ENCODE measurements around the gene ST6GALNAC3.
"Not testable (repeated sequence)": the region's sequence is repeated elsewhere in the genome, so short reads cannot be mapped to it uniquely, and the experiment has no call there.

ST6GALNAC3 gene

DNA sequence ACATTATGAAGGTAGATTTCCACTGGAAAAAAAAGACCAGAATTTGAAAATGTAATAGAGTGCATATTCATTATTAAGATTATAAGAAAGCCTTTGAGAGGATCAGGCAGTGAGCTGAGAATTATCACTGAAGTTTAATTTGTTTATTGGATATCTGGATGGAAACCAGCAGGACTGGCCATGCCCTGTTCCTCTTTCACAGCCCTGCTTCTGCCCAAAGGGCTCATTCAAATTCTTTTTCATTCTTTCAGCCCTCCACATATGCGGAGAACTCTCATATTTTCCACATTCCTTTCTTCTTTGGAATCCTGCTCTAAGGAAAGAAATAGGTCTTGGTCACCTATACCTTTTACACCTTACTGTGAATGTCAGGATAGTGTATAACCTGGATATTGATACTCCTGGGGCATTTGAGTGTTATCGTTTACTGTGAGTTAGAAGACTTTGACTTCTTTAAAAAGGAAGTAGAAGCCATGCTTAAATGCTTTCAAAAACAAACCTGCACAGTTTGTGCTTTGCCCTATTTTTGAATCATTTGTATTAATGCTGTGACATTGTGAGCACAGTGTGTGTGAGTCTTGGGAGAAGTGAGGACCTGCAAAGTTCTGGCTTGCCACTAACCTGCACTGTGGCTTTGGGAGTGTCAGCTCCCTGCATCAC is 35.5 kb downstream of the ST6GALNAC3 start:
- DNase-seq: no peak

GRCh38 chr1:76110666-76111065 is 36.1 kb downstream of the ST6GALNAC3 start:
- DNase-seq: no peak

GRCh38 chr1:76112321-76112720 is 37.8 kb downstream of the ST6GALNAC3 start:
- DNase-seq: not testable (repeated sequence)

- DNase-seq: no peak
Observed at GRCh38 chr1:76113446-76113845, 38.9 kb downstream of the ST6GALNAC3 start.

GRCh38 chr1:76115171-76115570 is 40.6 kb downstream of the ST6GALNAC3 start:
- DNase-seq: no peak

DNA sequence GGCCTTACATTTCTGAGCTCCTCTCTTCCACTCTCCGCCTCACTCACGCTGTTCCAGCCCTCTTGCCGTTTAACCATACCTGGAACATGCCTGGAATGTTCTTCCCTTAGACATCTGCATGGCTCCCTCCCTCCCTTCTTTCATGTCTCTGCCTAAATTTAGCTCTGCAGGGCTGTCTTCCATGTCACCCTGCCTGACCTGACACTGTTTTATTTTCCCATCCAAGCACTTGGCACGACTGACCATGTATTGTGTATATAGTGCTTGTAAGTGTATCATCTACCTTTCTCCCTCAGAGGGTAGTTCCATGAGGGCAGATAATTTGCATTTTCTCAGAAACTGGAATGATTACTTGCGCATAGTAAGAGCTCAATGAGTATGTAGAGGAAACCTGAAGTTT is 47.3 kb downstream of the ST6GALNAC3 start:
- no peak for DNase-seq

- DNase-seq: no peak
Observed at GRCh38 chr1:76122271-76122670, 47.7 kb downstream of the ST6GALNAC3 start.

- DNase-seq: not testable (repeated sequence)
Observed at GRCh38 chr1:76123411-76124064, 49.0 kb downstream of the ST6GALNAC3 start.

- no peak for DNase-seq
Observed at GRCh38 chr1:76124196-76124595, 49.6 kb downstream of the ST6GALNAC3 start.

- no peak for DNase-seq
Observed at GRCh38 chr1:76125473-76126219, 51.1 kb downstream of the ST6GALNAC3 start.

DNA sequence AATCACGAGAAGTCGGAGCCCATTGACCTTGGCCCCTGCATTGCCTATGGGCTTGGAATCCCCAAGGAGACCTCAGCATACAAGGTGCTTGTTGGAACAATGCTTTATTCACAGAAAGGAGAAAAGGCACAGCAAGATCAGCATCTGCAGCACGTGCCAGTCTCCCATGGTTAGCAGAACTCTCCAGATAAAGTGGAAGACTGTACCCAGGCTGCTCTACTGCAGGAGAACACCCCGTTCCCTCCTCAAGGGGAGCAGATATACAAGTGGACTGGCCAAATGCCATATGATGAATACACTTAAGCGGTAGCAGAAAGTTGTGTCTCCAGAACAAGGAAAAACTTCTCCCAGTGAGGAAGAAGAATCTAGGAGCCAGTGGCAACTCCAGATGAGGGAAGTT is 53.5 kb downstream of the ST6GALNAC3 start:
- no peak for DNase-seq

GRCh38 chr1:76129731-76130130 is 55.2 kb downstream of the ST6GALNAC3 start:
- no peak for DNase-seq

DNA sequence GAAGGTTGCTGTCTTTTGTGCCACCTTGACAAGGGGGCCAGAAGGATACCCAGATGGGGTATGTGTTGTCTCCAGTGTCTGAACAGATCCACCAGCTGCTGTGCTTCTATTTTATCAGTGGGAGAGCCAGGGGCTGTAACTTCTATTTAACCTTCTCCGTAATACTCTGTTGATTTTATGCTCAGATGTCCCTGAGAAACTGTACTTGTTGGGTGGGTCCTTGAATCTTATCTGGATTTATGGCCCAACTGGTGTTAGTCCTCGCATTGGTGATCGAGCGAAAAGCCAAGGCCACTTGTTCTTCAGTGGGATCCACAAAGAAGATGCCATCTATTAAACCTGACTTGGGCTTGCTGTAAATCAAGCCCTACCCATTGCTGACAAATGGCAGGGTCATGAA is 56.4 kb downstream of the ST6GALNAC3 start:
- DNase-seq: no peak

- no peak for DNase-seq
Observed at GRCh38 chr1:76133977-76134376, 59.4 kb downstream of the ST6GALNAC3 start.

DNA sequence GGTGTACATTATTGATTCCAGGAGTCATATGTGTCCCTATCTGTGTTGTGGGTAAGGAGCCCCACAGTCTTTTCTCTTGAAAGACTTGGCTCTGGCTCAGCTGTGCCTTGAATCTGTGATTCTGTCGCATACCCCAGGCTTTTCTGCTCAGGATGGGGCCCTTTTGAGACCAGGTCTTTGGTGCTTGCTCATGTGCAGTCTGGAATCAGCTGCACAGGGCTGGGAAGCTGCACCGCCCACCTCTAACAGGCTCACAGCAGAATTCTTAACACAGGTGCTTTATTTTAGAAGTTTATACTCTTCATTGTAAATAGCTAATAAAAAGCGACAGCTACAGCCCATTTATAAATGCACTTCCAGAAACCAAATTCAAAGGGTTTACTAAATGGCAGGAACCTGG is 61.3 kb downstream of the ST6GALNAC3 start:
- no peak for DNase-seq

DNA sequence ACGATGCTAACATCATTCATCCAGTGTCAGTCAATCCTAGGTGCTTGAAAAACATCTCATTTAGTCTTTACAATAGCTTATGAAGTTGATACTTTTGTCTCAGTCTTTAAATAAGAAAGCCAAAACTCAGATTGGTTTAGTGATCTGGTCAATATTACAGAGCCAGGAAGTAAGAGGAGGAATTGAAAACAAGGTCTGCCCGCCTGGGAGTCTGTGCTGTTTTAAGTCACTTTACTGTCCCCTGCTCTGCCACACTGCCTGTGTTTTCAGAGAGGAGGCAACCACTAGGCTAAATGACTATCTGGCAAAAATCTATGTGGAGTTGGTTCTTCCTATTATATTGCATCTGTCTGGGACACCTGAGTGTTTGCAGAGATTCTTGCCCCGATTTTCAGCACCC is 62.3 kb downstream of the ST6GALNAC3 start:
- DNase-seq: no peak

DNA sequence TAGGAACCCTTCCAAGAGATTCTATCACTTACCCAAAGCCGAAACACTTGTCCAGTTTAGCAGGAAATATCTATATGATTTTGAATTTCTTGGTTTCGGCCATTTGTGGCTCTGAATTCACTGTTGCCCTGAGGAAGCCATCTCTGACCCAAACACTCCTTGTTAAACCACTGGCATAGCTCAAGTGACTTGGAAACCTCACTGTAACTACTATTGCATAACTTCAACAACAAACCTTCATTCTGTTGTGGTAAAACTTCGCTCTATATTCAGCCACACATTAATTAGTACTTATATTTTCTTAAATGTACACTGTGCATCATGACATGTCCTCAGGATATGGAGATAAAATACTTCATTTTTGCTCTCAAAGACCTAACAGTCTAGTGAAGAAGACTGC is 63.2 kb downstream of the ST6GALNAC3 start:
- no peak for DNase-seq

DNA sequence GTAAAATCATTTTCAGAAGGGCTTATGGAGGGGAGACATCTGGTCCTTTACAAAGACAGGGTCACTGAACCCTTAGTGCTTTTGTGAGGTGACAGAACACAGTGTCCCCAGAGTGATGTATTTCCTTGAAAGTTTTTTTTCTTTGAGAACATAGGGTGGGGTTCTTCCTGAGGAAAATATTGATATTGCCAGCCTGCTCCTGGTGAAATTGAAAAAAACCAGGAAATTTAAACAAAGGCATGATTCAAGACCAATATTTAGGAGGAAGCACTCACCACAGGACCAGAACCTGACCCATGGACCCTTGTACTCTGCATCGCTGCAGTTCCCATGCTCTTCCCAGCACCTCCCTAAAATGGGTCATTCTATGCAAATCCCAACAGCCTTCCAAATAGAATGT is 63.7 kb downstream of the ST6GALNAC3 start:
- DNase-seq: no peak

GRCh38 chr1:76140227-76140626 is 65.7 kb downstream of the ST6GALNAC3 start:
- DNase-seq: no peak

GRCh38 chr1:76141929-76142328 is 67.4 kb downstream of the ST6GALNAC3 start:
- no peak for DNase-seq

GRCh38 chr1:76142771-76143540 is 68.4 kb downstream of the ST6GALNAC3 start:
- DNase-seq: no peak

- no peak for DNase-seq
Observed at GRCh38 chr1:76144247-76144646, 69.7 kb downstream of the ST6GALNAC3 start.

GRCh38 chr1:76145332-76145731 is 70.8 kb downstream of the ST6GALNAC3 start:
- no peak for DNase-seq
